Astrocyte of the spinal cord (primary cell): ENCODE measurements around the gene FANCI.

ENCODE experiments used
- DNase-seq: peaks from one replicate; pipeline ENCODE4 v3.0.0; 2011; ENCODE audit warnings: low read depth, low spot score
- H3K4me3 ChIP-seq: 2 replicates; pipeline ENCODE4 v1.5.1; 2011; ENCODE audit warnings: low read depth, mild to moderate bottlenecking, low read length, moderate library complexity
- CTCF ChIP-seq: IDR thresholded peaks from 2 replicates; pipeline ENCODE4 v1.5.1; 2012; ENCODE audit warnings: low read depth, mild to moderate bottlenecking, low read length, inconsistent platforms
- in situ Hi-C: cut with HindIII; loops from 2 replicates; pipeline ENCODE4 v1.10.0; 2017; ENCODE audit warnings: low sequenced_read_pairs

Gene FANCI

GRCh38 chr15:89319678-89320077 is 75.9 kb downstream of the FANCI start:
- no peak for DNase-seq
- H3K4me3 ChIP-seq = no peak overlapping the region
- no peak for TF ChIP-seq CTCF
- in situ Hi-C loops = no loop called here

GRCh38 chr15:89320200-89320599 is 76.4 kb downstream of the FANCI start:
- no peak for TF ChIP-seq CTCF
- no peak for DNase-seq
- no peak overlapping the region for H3K4me3 ChIP-seq
- in situ Hi-C loops = no loop called here

- no peak overlapping the region for H3K4me3 ChIP-seq
- no peak for DNase-seq
- in situ Hi-C loops = no loop called here
- TF ChIP-seq CTCF = no peak
Measured at GRCh38 chr15:89321521-89322410, 78.0 kb downstream of the FANCI start.

GRCh38 chr15:89322822-89323221 is 79.0 kb downstream of the FANCI start:
- no peak for TF ChIP-seq CTCF
- no peak for DNase-seq
- H3K4me3 ChIP-seq = no peak overlapping the region
- in situ Hi-C loops = no loop called here

GRCh38 chr15:89323825-89324224 is 80.0 kb downstream of the FANCI start:
- in situ Hi-C loops = no loop called here
- DNase-seq = no peak
- TF ChIP-seq CTCF = no peak
- no peak overlapping the region for H3K4me3 ChIP-seq

- in situ Hi-C loops = no loop called here
- TF ChIP-seq CTCF = no peak
- DNase-seq = no peak
- no peak overlapping the region for H3K4me3 ChIP-seq
Measured at GRCh38 chr15:89325039-89325803, 81.4 kb downstream of the FANCI start.
